Suprapubic skin (tissue), 4 donors: ENCODE measurements around the gene EIF3B. TPM values are rescaled to one million over a fixed set of nuclear protein-coding genes. Genes with fewer than 3 reads are reported as not detected.
A peak's percentile ranks its signal among the peaks of the same experiment; 100 is the strongest.
"Not testable (repeated sequence)": the region's sequence is repeated elsewhere in the genome, so short reads cannot be mapped to it uniquely, and the experiment has no call there.

Experiments
- DNase-seq, 2 donors: peaks; one replicate each; pipeline ENCODE4 v3.0.0-alpha.2; 2019; ENCODE audit warnings: low spot score in 2 of 2
- H3K27ac ChIP-seq: fragments of 200-600 bp; sonication (generic); one replicate; pipeline ENCODE4 v1.5.1; 2019
- H3K27me3 ChIP-seq: fragments of 200-600 bp; sonication (generic); one replicate; pipeline ENCODE4 v1.5.1; 2019
- H3K36me3 ChIP-seq: fragments of 200-600 bp; sonication (generic); one replicate; pipeline ENCODE4 v1.5.1; 2019
- H3K4me1 ChIP-seq: fragments of 200-600 bp; sonication (generic); one replicate; pipeline ENCODE4 v1.5.1; 2019
- H3K4me3 ChIP-seq: fragments of 200-600 bp; sonication (generic); one replicate; pipeline ENCODE4 v1.5.1; 2019; ENCODE audit warnings: mild to moderate bottlenecking
- H3K9me3 ChIP-seq: fragments of 200-600 bp; sonication (generic); one replicate; pipeline ENCODE4 v1.5.1; 2019
- EP300 ChIP-seq: sonication (generic); formaldehyde crosslinking; IDR thresholded peaks from one replicate; pipeline ENCODE4 v1.6.1; 2017; ENCODE audit warnings: antibody characterized with exemption
- POLR2A ChIP-seq, 2 donors: fragments of 450-650 bp; IDR thresholded peaks; one replicate each; pipeline ENCODE4 v1.6.1; 2017; ENCODE audit warnings: antibody characterized with exemption in 2 of 2, mild to moderate bottlenecking in 2 of 2, moderate library complexity in 2 of 2
- POLR2AphosphoS5 ChIP-seq, 3 donors: sonication (generic); formaldehyde crosslinking; IDR thresholded peaks; one replicate each; pipeline ENCODE4 v1.6.1; 2017; ENCODE audit warnings: antibody characterized with exemption in 3 of 3
- WGBS: methylation state at CpG from one replicate; pipeline ENCODE4 v1.1.5; 2018; 5-methylcytosine and 5-hydroxymethylcytosine counted together
- total RNA-seq, 4 donors: library from RNA; depleted of rRNA; stranded (reverse); fragments of >200 nt; gene quantifications; one replicate each; pipeline ENCODE4 v1.1.0, GENCODE V29; 2016
- TF ChIP-seq, protein P1 (sequence below), 2 donors: fragments of 200-600 bp in 1 of 2; fragments of 450-650 bp in 1 of 2; sonication (generic) in 1 of 2; IDR thresholded peaks; one replicate each; pipeline ENCODE4 v1.5.1; 2016 to 2019; ENCODE audit warnings: antibody characterized with exemption in 2 of 2, mild to moderate bottlenecking in 1 of 2, moderate library complexity in 1 of 2

Gene EIF3B
- total RNA-seq, 4 donors from 2014 or later = 136 to 158 (median 139) TPM

DNA sequence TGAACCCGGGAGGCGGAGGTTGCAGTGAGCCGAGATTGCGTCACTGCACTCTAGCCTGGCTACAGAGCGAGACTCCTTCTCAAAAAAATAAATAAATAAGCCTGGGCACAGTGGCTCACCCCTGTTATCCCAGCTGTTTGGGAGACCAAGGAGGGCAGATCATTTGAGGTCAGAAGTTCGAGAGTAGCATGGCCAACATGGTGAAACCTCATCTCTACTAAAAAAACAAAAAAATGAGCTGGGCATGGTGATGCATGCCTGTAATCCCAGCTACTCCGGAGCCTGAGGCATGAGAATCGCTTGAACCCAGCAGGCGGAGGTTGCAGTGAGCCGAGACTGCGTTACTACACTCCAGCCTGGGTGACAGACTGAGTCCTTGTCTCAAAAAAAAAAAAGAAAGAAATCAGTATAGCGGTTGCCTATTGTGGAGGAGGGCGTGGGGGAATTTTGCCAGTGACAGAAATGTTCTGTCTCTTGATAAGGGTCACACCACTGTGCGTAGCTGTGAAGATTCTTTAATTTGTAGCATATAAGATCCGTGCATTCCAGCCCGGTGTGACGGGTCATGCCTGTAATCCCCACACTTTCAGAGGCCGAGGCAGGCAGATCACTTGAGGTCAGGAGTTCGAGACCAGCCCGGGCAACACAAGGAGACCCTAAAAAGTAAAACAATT lies 17.9 kb upstream of the EIF3B start:
- Histone ChIP-seq H3K4me3 (no peak overlapping the region), H3K27ac (no peak overlapping the region), H3K27me3 (no peaks in the 10 kb centered on the region), H3K36me3 (no peaks in the 10 kb centered on the region), H3K4me1 (no peaks in the 10 kb centered on the region), H3K9me3 (no peaks in the 10 kb centered on the region)
- TF ChIP-seq EP300 = no peak
- TF ChIP-seq POLR2AphosphoS5 (IDR thresholded peaks at IDR 0.05) = no peak
- WGBS = 92% methylated on average over 20 of the region's 20 CpGs
- DNase-seq = no peak

DNA sequence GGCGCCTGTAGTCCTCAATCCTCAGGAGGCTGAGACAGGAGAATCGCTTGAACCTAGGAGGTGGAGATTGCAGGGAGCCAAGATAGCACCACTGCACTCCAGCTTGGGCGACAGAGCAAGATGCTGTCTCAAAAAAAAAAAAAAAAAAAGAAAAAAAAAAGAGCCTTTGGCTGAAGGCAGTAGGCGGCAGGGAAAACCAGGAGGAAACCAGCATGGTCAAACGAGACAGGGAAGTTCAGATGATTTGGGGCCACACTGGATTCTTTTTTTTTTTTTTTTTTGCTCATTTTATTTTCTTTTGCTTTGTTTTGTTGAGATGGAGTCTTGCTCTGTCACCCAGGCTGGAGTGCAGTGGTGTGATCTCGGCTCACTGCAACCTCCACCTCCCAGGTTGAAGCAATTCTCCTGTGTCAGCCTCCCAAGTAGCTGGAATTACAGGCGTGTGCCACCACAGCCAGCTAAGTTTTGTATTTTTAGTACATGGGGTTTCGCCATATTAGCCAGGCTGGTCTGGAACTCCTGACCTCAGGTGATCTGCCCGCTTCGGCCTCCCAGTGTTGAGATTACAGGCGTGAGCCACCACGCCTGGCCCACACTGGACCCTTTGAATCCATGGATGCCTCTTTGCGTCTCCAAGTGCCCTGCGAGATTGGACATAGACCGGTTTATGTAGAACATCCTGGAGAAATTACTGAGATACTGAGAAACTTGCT lies 7.1 kb upstream of the EIF3B start:
- not testable (repeated sequence) for H3K4me3 ChIP-seq, DNase-seq, H3K4me1 ChIP-seq, H3K27me3 ChIP-seq, H3K9me3 ChIP-seq, H3K27ac ChIP-seq, H3K36me3 ChIP-seq
- WGBS = 73% methylated on average over 15 of the region's 15 CpGs

DNA sequence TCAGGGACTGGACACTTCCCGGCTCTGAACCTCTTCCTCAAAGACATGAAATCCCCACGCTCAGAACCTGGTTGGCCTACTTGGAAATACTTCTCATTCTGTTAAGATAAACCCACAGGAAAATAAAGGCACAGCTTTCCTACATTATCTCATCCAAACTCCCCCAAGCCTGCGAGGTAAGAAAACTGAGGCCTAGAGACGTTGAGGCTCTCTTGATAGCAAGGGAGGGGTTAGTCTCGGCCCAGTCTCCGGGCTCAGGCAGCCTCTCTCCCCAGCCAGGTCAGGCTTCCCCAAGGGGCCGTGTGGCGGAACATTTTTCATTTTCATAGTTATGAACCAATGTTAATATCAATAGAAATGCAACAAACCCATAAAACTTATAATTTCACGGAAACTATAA lies 4.6 kb upstream of the EIF3B start:
- no peaks in the 10 kb centered on the region for H3K36me3 ChIP-seq
- no peaks in the 10 kb centered on the region for H3K27me3 ChIP-seq
- no peak overlapping the region for H3K4me3 ChIP-seq
- no peaks in the 10 kb centered on the region for H3K9me3 ChIP-seq
- no peak for TF ChIP-seq POLR2AphosphoS5 (IDR thresholded peaks at IDR 0.05)
- TF ChIP-seq POLR2A (IDR thresholded peaks at IDR 0.05) = no peak
- TF ChIP-seq, protein P1, sequence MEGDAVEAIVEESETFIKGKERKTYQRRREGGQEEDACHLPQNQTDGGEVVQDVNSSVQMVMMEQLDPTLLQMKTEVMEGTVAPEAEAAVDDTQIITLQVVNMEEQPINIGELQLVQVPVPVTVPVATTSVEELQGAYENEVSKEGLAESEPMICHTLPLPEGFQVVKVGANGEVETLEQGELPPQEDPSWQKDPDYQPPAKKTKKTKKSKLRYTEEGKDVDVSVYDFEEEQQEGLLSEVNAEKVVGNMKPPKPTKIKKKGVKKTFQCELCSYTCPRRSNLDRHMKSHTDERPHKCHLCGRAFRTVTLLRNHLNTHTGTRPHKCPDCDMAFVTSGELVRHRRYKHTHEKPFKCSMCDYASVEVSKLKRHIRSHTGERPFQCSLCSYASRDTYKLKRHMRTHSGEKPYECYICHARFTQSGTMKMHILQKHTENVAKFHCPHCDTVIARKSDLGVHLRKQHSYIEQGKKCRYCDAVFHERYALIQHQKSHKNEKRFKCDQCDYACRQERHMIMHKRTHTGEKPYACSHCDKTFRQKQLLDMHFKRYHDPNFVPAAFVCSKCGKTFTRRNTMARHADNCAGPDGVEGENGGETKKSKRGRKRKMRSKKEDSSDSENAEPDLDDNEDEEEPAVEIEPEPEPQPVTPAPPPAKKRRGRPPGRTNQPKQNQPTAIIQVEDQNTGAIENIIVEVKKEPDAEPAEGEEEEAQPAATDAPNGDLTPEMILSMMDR (IDR thresholded peaks at IDR 0.05) = no peak
- no peak for TF ChIP-seq EP300
- peaks cover 13% of the 10 kb centered on the region for H3K4me1 ChIP-seq
- 89% methylated on average over 9 of the region's 9 CpGs for WGBS
- no peak overlapping the region for H3K27ac ChIP-seq
- no peak for DNase-seq

- H3K9me3 ChIP-seq = no peaks in the 10 kb centered on the region
- no peaks in the 10 kb centered on the region for H3K27me3 ChIP-seq
- peaks cover 19% of the 10 kb centered on the region for H3K4me1 ChIP-seq
- DNase-seq = no peak
- 87% methylated on average over 11 of the region's 12 CpGs for WGBS
- TF ChIP-seq, protein P1 (IDR thresholded peaks at IDR 0.05) = no peak
- TF ChIP-seq POLR2AphosphoS5 (IDR thresholded peaks at IDR 0.05) (no peak), EP300 (no peak), POLR2A (IDR thresholded peaks at IDR 0.05) (no peak)
- H3K27ac ChIP-seq = no peak overlapping the region
- H3K4me3 ChIP-seq = no peak overlapping the region
- H3K36me3 ChIP-seq = no peaks in the 10 kb centered on the region
These were observed 3.8 kb upstream of the EIF3B start for GRCh38 chr7:2350861-2351260.

DNA sequence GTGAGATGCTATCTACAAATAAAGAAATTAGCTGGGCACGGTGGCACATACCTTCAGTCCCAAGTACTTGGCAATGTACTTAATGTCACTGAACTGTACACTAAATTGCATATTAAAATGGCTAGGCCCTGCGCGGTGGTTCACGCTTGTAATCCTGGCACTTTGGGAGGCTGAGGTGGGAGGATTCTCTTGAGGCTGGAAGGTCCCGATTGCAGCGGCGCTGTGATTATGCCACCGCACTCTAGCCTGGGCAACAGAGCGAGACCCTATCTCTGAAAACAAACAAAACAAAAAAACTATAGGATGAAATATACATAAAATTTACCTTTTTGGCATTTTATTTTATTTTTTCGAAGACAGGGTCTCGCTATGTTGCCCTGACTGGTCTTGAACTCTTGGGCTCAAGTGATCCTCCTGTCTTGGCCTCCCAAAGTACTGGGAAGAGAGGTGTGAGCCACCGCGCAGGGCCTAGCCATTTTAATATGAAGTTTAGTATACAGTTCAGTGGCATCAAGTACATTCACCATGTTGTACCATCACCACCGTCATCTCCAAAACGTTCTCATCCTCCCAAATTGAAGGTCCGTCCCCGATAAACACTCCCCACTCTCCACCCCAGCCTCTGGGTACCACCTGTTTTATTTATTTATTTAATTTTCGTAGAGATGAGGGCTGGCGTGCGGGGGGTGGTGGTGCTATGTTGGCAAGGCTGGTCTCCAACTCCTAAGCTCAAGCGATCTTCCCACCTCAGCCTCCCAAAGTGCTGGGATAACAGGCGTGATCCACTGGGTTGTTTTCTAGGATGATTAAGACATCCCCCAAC lies 1.3 kb upstream of the EIF3B start:
- peak overlapping the region; percentile 99 for H3K4me3 ChIP-seq

More for the DNA sequence above, 1.3 kb upstream of the EIF3B start:
- Histone ChIP-seq H3K4me1 (peaks cover 40% of the 10 kb centered on the region), H3K27me3 (no peaks in the 10 kb centered on the region), H3K27ac (peak overlapping the region; percentile 99), H3K9me3 (no peaks in the 10 kb centered on the region), H3K36me3 (no peaks in the 10 kb centered on the region)
- 60% methylated on average over 22 of the region's 22 CpGs for WGBS
- TF ChIP-seq POLR2AphosphoS5 (IDR thresholded peaks at IDR 0.05) (no peak), EP300 (no peak), POLR2A (IDR thresholded peaks at IDR 0.05) (no peak)
- TF ChIP-seq, protein P1 (IDR thresholded peaks at IDR 0.05) = no peak
- DNase-seq = no peak
